LNCaP clone FGC (cell line): ENCODE results near the gene ZNF207.
"Not testable (repeated sequence)": the region's sequence is repeated elsewhere in the genome, so short reads cannot be mapped to it uniquely, and the experiment has no call there.

Experiments used
- DNase-seq: peaks from one replicate; pipeline ENCODE4 v3.0.0-alpha.2; 2011; ENCODE audit warnings: low read depth
- H3K4me3 ChIP-seq: 2 replicates; pipeline ENCODE4 v1.5.1; 2011; ENCODE audit warnings: mild to moderate bottlenecking, low read depth, low read length, control low read depth
- TF ChIP-seq, protein P1 (sequence below): IDR thresholded peaks from 2 replicates; pipeline ENCODE4 v1.5.1; 2012; ENCODE audit warnings: mild to moderate bottlenecking; ENCODE audit not compliant: control insufficient read depth, insufficient read depth; ENCODE audit errors: extremely low read depth

The ZNF207 gene

DNA sequence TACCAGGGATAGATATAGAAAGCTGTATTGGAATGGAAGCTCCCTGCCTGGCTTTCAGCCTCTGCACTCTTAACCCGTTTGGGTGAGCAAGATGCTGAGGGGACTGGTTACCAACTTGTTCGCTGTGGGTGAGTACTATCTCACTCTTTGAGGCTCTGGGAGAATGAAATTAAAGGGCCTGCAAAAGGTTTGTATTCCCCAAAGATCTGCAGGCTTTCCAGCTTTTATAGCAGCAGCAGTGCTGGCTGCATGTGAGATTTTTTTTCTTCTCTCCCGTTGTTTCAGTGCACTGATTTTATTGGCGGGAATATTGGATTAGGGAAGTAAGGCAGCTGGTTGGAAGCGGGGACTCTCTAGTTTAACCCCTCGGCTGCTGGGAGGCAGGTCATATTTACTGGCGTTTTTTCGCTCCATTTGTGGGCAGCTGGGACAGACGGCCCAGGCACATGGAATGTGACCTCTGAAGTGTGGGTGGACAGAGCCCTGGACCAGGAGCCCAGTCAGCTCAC is 38.9 kb upstream of the ZNF207 start:
- no peak overlapping the region for H3K4me3 ChIP-seq
- no peak for DNase-seq
- TF ChIP-seq, protein P1, sequence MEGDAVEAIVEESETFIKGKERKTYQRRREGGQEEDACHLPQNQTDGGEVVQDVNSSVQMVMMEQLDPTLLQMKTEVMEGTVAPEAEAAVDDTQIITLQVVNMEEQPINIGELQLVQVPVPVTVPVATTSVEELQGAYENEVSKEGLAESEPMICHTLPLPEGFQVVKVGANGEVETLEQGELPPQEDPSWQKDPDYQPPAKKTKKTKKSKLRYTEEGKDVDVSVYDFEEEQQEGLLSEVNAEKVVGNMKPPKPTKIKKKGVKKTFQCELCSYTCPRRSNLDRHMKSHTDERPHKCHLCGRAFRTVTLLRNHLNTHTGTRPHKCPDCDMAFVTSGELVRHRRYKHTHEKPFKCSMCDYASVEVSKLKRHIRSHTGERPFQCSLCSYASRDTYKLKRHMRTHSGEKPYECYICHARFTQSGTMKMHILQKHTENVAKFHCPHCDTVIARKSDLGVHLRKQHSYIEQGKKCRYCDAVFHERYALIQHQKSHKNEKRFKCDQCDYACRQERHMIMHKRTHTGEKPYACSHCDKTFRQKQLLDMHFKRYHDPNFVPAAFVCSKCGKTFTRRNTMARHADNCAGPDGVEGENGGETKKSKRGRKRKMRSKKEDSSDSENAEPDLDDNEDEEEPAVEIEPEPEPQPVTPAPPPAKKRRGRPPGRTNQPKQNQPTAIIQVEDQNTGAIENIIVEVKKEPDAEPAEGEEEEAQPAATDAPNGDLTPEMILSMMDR, result no peak

DNA sequence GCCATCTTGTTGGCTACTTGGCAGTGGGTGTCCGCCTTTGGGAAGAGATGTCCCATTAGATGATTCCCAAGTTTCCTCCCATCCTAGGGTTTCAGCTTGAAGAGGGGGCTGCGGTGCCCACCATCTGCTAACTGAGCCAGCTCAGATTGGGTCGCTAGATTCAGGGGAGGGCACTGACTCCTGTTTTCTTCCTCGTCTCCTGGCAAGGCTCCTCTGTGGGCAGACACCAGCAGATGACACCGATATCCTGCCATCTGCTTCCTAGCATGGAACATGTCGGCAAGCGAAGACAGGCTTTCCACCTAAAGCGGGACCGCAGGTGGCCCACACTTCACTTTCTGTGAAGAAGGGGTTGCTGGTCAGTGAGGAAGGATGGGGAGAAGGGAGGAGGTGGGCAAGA is 35.3 kb upstream of the ZNF207 start:
- TF ChIP-seq, protein P1, result no peak
- no peak for DNase-seq

DNA sequence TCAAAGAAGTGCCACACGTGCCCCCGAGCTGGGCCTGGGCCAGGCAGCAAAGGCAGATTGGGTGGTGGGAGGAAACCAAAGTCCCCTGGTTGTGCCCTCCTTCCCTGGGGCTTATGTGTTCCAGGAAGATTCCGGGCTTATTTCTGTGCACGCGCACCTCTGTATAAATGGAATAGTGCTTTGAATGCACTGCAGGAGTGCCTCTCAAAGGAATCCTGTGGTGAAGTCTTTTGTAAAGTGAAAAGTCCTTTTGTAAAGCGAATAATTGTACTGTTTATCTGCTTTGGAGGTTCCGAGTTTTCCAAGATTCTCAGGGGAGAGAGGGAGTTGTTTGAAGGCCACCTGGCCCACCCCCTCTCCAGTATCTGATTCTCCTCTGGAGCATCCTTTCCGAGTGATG is 34.8 kb upstream of the ZNF207 start:
- DNase-seq, result no peak
- no peak overlapping the region for H3K4me3 ChIP-seq
- TF ChIP-seq, protein P1, result no peak

More for the DNA sequence above, 35.3 kb upstream of the ZNF207 start:
- no peak overlapping the region for H3K4me3 ChIP-seq

DNA sequence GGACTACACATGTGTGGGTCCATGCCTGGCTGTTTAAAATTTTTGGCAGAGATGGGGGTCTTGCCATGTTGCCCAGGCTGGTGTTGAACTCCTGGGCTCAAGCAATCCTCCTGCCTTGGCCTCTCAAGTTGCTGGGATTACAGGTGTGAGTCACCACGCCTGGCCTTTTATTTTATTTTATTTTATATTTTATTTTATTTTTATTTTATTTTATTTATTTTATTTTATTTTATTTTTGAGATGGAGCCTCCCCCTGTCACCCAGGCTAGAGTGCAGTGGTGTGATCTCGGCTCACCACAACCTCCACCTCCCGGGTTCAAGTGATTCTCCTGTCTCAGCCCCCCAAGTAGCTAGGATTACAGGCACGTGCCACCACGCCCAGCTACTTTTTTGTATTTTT is 33.3 kb upstream of the ZNF207 start:
- not testable (repeated sequence) for H3K4me3 ChIP-seq, DNase-seq

DNA sequence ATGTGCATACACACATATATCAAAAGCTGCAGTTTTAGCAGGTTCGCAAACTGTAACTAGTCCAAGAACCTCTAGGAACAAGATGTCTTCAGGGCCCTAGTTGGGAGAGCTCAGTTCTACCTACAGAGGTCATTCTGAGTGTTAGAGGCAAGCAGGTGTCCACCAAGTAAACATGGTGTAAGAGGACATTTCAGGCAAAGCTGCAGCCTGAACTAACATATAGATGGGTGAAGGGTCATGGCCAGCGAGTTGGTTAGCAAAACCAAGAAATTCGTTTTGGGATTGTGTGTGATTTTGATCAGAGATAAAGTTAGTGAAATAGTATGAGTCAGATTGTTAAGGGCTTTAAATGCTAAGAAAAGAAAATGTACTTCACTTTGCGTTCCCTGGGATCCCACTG is 32.6 kb upstream of the ZNF207 start:
- TF ChIP-seq, protein P1, result no peak
- DNase-seq, result no peak
- no peak overlapping the region for H3K4me3 ChIP-seq

DNA sequence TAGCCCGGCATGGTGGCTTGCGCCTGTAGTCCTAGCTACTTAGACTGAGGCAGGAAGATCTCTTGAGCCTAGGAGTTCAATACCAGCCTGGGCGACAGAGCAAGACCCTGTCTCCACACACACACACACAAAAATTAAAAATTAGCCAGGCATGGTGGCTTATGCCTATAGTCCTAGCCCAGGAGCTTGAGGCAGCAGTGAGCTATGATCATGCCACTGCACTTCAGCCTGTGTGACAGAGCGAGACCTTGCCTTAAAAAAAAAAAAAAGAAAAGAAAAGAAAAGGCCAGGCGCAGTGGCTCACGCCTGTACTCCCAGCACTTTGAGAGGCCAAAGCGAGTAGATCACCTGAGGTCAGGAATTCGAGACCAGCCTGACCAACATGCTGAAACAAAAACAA is 31.9 kb upstream of the ZNF207 start:
- no peak for DNase-seq
- TF ChIP-seq, protein P1, result no peak
- H3K4me3 ChIP-seq, result no peak overlapping the region

DNA sequence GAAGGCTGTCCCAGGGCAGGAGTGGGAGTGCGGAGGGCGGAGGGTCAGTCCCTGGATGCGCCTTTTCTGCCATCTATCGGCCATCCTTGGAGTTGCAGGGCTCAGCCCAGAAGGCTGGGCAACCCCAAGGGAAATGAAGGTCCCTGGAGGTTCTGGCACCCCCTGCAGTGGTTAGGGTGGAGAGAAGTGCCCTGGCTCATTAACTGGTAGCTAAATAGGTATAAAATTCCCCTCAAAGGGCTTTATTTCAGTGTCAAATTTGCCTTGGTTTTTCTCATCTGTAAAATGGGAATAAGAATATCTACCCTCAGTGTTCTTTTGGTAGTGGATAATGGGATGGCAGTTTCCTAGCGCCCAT is 30.4 kb upstream of the ZNF207 start:
- TF ChIP-seq, protein P1, result peak; percentile 91
- H3K4me3 ChIP-seq, result no peak overlapping the region
- DNase-seq, result no peak

DNA sequence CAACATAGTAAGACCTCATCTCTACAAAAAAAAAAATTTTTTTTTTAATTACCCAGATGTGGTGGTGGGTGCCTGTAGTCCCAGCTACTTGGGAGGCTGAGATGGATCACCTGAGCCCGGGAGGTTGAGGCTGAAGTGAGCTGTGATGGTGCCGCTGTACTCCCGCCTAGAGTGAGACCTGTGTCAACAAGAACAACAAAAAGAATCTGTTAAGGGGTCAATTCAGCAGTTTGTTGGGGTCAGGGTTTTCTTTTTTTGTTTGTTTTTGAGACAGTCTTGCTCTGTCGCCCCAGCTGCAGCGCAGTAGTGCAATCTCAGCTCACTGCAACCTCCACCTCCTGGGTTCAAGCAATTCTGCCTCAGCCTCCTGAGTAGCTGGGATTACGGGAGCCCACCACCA is 29.9 kb upstream of the ZNF207 start:
- not testable (repeated sequence) for H3K4me3 ChIP-seq, DNase-seq
